ENCODE data around the gene SAXO2. TPM values are rescaled to one million over a fixed set of nuclear protein-coding genes. Genes with fewer than 3 reads are reported as not detected.
"Not testable (repeated sequence)": the region's sequence is repeated elsewhere in the genome, so short reads cannot be mapped to it uniquely, and the experiment has no call there.

SAXO2 gene
- total and polyA plus RNA-seq, 2 of the 8 experiments (the other 6 are each of a cell fraction or from before 2014, with no cell fraction given), result 3.1 TPM

GRCh38 chr15:82231842-82232241, 30.8 kb upstream of the SAXO2 start (continued):
- TF ChIP-seq MAX (IDR thresholded peaks at IDR 0.05) (no peak), JUND (IDR thresholded peaks at IDR 0.05; ENCODE audit: low read length) (no peak), CTBP2 (IDR thresholded peaks at IDR 0.05; ENCODE audit: borderline replicate concordance, insufficient read depth, insufficient read length, low read length) (no peak), SP4 (IDR thresholded peaks at IDR 0.05; ENCODE audit: low read length) (no peak), RXRA (IDR thresholded peaks at IDR 0.05; ENCODE audit: insufficient read depth, low read depth, low read length) (no peak)

- H3K36me3 ChIP-seq (ENCODE audit: control insufficient read depth in 2 of 4, insufficient read depth in 4 of 4, low read length in 3 of 4), result peaks cover 2 to 21% (median 5%) of the 10 kb centered on the region in 4 experiments; a peak in 3 of 8 replicates
- H3K14ac ChIP-seq (ENCODE audit: insufficient read length); H2AFZ ChIP-seq (ENCODE audit: low read length); H3K4me1 ChIP-seq (replicated peaks in 1 of 4; ENCODE audit: control insufficient read depth in 3 of 4, insufficient read depth in 4 of 4, low read length in 3 of 4); H4K20me1 ChIP-seq (replicated peaks in 1 of 2; ENCODE audit: control insufficient read depth in 1 of 2, insufficient read depth in 2 of 2, low read length in 2 of 2); H2BK20ac ChIP-seq (ENCODE audit: low read length); DNase-seq (ENCODE audit: low read depth in 1 of 2, low spot score in 2 of 2); H3K56ac ChIP-seq (replicated peaks; ENCODE audit: insufficient read length, low read depth, low read length); H2AK5ac ChIP-seq (ENCODE audit: low read depth, low read length); H3K4ac ChIP-seq (replicated peaks; ENCODE audit: insufficient read length, low read depth, low read length); H2BK12ac ChIP-seq (ENCODE audit: low read depth, low read length); H3K9ac ChIP-seq (replicated peaks in 1 of 4; ENCODE audit: extremely low read depth in 1 of 4, low read depth in 3 of 4, low read length in 3 of 4); H4K91ac ChIP-seq (replicated peaks; ENCODE audit: insufficient read length, low read length); H3K18ac ChIP-seq (ENCODE audit: extremely low read depth, low read length); POLR2A ChIA-PET (ENCODE audit: partially characterized antibody); H3K79me1 ChIP-seq (ENCODE audit: low read depth, low read length); H3K27ac ChIP-seq (ENCODE audit: low read depth, low read length); FAIRE-seq; H3K4me2 ChIP-seq (ENCODE audit: insufficient read depth in 1 of 2, low read depth in 2 of 2, low read length in 2 of 2); H4K5ac ChIP-seq (ENCODE audit: insufficient read length, low read depth, low read length); H2BK15ac ChIP-seq (ENCODE audit: low read length); H3K4me3 ChIP-seq (ENCODE audit: extremely low read depth in 1 of 4, insufficient read depth in 2 of 4, low read depth in 3 of 4, low read length in 4 of 4); H3K23me2 ChIP-seq (ENCODE audit: low read depth, low read length); H4K8ac ChIP-seq (ENCODE audit: extremely low read depth, insufficient read depth, low read length); H3K23ac ChIP-seq (ENCODE audit: insufficient read length); CTCF ChIA-PET (ENCODE audit: partially characterized antibody); H2BK120ac ChIP-seq (replicated peaks; ENCODE audit: low read depth, low read length); H3K27me3 ChIP-seq (replicated peaks in 1 of 4; ENCODE audit: control insufficient read depth in 3 of 4, extremely low read depth in 1 of 4, insufficient read depth in 3 of 4, low read length in 3 of 4); H2BK5ac ChIP-seq (ENCODE audit: low read depth, low read length); H3K79me2 ChIP-seq (ENCODE audit: control insufficient read depth in 1 of 2, insufficient read depth in 2 of 2, low read length in 2 of 2); H3K9me3 ChIP-seq (ENCODE audit: insufficient read depth in 2 of 2, low read depth in 1 of 2, low read length in 1 of 2): not testable (repeated sequence)
- 74% methylated on average over 2 of the region's 3 CpGs; no CpG with 5 or more reads in 1 of the 2 experiments for WGBS, 2 experiments (ENCODE audit: extremely low coverage in 1 of 2, insufficient coverage in 1 of 2, insufficient read length in 1 of 2, insufficient replicate concordance in 2 of 2, low coverage in 1 of 2, low lambda C conversion rate in 2 of 2, missing lambda C conversion rate in 1 of 2)
Observed at GRCh38 chr15:82237944-82238534, 24.6 kb upstream of the SAXO2 start.
